ENCODE results near the gene GFRA4.

GFRA4 gene, protein sequence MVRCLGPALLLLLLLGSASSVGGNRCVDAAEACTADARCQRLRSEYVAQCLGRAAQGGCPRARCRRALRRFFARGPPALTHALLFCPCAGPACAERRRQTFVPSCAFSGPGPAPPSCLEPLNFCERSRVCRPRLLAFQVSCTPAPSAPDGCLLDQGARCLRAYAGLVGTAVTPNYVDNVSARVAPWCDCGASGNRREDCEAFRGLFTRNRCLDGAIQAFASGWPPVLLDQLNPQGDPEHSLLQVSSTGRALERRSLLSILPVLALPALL

DNA sequence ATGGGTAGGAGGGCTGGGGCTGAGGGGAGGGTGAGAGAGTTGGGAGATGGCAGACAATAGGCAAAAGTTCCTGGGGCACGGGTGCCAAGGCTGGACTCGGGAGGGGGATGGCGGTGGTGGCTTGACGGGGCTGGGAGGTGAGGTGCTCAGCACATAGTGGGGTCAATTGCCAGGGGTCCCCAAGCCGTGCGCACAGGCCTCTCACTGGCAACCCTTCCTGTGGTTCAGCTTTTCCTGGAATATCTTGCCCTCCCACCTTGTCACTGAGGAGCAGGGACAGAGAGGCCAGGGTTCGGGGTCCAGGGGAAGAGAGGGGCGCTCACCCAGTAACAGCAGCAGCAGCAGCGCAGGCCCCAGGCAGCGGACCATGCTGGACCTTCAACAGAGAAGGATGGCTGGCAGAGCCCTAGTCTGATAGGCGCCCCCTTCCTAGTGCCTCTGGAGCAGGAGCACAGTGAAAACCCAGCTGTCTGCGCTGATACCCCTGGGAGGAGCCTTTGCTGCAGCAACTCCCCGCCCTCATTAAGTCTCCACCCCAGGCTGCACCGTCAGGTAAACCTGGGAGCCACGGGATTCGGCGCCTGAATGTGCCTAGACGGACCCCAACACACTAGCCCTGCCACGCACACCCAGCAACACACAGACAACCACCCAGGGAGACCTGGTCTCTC lies at the start of gene GFRA4:
Gene GFRA4 (minus strand): TSS at position 369 of the 671 bp plus-strand sequence. CDS start 0 bp downstream, at position 369.
- no peak for DNase-seq (ENCODE audit: low spot score)

DNA sequence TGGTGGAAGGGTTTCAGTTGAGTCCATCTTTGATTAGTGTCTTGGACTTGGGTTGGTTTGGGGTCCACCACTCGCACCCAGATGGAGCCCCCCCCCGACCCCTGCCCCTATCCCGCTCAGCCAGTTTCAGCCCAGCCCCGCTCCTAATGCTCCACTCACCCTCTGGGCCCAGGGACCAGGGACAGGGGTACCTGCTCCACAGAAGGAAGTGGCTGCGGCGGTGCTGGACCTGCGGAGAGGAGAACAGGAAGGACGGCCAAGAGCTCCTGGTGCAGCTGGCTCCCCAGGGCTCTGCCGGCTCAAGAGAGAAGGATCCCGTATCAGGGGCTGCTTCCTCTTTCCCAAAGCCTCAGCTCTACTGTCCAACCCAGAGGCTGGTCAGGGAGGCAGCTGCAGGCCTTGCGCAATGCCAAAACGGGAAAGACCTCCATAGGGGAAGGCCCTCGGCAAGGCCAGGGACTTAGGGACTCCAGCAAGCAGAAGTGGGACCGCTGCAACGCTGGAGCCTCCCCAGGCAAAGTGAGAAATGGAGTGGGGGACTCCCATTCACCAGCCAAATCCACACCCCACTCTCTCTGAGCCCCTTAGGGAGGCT lies 49.2 kb upstream of the GFRA4 start, which contains the start of gene SIGLEC1:
Gene SIGLEC1 (minus strand): TSS at position 322 of the 595 bp plus-strand sequence. CDS start 5,472 bp downstream, outside the sequence.
- DNase-seq (ENCODE audit: low spot score), result no peak

DNA sequence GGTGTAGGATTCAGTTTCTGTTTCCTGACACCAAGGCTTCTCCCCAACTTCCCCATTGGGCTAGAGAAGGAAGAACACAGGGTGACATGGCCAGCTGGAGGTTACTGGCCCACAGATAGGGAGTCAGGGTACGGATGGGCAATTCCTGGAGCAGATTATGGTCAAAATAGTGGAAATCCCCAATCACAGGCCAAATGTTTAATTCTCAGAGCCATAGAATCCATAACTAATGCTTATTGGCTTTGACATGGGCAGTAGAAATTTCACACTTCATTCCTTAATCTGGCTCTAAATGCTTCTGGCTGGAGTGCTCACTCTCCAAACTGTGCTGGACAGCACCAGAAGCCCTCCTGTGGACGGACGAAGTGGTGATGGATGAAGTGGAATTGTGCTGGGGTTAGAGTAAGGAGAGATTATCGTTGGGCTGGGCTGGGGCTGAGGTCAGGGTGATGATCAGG lies 48.3 kb upstream of the GFRA4 start:
- no peak for DNase-seq (ENCODE audit: low spot score)

DNA sequence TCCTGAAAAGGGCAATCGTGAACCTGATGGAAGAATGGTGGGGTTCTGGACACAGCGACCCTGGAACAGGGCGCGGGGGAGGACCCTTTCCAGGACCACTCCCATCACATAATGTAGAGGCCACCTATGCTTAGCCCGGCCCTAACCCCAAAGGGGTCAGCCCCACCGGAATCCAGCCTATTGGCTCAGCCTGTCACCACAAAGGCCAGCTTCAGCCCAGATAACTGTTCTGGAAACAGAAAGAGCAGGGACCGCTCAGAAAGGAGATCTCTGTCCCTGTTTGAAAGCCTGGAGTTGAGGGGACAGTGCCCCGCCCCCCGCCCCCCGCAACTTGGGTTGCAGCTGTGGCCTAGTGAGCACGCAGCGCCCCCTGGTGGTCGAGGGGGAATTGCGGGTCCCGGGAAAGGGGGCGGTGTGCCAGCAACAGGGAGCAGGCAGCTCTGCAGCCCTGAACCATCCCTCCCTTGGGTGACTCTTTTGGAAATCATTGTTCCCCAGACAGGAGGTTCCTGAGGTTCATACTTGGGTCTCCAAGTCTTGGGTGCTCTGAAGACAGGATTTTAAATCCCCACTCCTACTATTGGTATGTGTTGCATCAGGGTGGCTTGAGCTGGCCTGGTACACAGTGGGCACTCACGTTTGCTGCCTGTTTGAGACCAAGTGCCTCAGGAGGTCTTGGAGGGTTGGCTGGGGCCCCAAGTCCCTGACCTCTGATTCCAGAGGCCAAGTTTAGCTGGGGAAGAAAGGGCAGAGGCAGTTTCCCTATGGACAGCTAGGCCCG lies 47.7 kb upstream of the GFRA4 start:
- DNase-seq (ENCODE audit: low spot score), result peak; percentile 67

DNA sequence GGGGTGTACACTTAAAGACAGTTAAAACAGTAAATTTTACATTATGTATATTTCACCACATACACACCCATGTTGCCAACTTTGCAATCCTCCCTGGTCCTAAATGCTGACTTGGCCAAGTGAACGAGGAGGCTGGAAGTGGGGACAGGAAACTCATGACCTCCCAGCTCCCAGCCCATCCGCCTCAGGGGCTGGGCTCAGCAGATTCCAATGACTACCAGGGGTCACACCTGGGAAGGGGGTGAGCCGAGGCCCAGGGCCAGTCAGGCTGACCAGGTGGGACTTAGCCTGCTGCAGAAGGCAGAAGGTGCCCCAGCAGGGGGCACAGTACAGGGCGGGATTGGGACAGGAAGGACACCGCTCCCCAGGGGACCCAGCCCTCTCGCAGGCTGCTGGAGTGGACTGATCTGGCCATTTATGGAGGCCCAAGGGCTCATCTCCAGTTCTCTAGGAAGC lies 46.8 kb upstream of the GFRA4 start:
- no peak for DNase-seq (ENCODE audit: low spot score)

DNA sequence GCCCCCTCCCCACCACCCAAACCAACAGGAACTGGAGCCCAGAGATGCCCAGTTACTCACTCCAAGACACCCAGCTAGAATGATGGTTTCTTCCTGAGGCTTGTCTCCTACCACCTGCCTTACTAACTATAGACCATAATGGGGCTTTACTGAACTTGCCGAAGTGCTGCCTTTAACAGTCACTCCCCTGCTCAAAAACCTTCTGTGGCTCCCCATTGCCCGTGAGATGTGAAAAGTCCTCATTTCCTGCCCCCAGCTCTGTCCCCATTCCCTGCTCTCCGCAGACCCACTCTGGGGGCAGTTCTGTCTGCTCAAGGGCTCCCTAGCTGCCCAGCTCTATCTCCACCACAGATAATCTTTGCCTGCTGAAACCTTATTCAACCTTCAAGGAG lies 44.3 kb upstream of the GFRA4 start:
- no peak for DNase-seq (ENCODE audit: low spot score)

DNA sequence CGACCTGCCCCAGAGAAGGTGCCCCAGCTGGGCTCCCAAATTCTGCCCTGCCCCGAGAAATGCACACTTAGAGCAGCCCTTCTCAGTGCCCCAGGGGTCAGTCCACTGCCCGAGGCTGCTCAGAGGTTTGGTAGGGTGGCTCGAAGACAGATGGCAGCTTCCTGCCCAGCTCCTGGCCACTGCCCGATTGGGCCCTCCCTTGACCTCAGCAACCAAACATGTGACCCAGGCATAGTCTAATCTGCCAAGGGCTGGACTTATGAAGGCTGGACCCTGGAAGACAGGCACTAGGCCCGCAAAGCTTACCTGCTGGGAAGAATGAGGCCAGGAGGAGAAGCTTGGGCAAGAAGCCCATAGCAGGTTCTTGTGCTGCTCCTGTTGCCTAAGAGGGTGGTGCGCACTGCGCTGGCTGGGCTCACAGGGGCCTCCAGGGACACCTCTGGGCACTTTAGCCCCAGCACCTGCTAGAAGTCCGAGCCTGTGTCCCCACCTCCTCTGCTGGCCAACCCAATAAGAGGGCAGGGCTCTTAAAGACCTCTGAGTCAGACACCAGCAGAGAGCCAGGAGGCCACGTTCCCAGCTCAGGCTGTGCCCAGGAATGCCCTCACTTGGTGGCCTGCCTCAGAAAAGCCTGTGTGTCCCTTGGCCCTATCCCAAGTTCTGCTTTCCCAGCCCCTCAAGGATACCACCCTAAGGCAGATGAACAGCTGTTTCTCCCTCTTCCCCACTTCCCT lies 43.7 kb upstream of the GFRA4 start:
- no peak for DNase-seq (ENCODE audit: low spot score)

DNA sequence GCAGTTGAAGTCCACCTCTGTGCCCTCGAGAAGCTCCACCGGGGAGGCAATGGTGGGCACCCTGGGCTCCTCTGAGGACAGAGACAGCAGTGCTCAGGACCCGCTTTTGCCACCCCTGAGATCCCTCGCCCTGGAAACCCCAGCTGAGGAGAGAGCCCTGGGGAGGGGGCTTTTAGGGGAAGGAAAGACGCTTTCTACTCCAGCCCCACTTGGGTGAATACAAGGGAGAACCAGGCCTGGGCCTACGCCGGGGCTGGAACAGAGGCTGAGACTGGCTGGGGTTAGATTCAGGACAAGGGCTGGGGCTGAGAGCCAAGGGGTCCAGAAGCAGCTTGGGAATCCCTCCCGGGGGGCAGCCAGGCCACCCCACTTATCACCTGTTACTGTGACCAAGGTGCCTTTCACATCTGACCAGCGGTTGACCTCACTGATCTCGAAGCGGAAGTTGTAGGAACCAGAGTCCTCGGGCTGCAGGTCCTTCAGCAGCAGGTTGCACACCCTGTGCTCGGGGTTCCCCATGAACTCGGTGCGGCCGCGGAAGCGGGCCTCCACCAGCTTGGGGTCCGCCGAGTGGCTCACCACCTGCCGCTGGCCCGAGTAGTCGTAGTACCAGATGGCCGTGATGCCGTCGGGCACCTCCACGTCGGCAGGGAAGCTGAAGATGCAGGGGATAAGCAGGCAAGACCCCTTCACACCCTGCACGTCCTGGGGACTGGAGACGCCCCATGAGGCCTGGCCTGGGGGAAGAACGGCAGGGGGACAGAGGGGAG lies 43.0 kb upstream of the GFRA4 start:
- no peak for DNase-seq (ENCODE audit: low spot score)

DNA sequence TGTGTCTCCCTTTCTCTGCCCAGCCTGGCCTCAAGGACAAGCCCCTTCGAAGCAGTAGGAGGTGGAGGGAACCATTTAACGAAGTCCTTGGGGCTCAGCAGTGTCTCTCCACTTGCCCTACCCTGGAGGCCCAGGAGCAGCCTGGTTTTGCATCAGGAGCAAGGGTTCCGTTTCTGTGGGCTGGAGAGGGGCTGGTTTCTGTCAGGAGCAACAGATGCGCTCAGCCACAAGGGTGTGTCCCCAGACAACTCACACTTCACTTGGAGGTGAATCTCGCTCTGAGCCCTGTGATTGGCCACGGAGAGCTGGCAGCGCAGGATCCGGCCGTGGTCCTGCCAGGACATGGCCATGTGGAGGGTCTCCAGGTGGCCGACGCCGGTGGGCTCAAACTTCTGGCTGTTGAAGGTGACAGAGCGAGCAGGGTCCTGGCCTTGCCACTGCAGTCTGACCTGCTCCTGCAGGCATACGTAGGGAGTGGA lies 42.3 kb upstream of the GFRA4 start:
- no peak for DNase-seq (ENCODE audit: low spot score)

DNA sequence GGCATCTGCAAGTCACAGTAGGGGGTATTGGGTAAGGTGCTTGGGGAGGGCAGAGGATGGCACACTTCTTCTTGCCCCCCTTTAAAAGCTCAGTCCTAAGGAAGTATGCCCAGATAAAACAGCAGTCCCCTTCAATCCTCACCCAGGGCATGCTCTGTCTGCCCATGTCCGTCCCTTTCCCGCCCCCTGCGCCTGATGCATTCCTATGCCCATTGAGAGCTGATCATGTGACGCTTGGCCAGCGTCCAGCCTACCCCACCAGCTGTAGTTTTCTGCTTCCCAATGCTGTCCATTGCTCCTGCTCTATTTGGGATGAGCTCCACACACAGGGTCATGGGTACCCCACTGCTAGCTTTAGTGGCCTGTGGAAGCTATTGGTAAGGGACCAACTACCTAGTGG lies 40.9 kb upstream of the GFRA4 start:
- no peak for DNase-seq (ENCODE audit: low spot score)

DNA sequence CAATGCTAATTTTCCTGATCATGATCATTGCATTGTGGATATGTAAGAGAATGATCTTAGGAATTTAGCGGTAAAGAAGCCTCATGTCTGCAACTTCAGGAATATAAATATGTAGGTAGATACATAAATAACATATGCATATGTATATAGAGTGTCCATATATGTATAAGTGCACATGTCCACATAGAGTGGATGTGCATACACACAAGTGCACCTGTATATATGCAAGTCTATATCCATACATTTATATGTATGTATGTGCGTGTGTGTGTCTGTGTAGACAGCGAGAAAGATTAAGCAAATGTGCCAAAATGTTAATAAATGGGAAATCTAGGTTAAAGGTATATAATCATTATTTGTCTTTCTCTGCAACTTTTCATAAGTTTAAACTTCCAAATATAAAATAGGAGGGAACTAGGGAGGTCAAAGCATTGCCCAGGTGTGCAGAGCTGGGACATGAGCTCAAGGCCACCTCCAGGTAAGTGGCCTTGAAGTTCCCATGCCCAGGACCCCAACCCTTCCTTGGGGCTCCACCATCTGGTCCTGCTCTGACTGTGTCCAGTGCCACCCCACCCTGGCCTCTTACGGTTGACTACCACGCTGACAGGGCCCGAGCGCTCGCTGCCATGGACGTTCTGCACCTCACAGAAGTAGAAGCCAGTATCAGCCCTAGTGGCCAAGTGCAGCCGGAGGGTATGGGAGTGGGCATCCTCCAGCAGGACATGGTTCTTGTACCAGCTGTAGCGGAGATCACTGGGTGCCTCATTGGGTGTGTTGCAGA lies 39.6 kb upstream of the GFRA4 start:
- no peak for DNase-seq (ENCODE audit: low spot score)

DNA sequence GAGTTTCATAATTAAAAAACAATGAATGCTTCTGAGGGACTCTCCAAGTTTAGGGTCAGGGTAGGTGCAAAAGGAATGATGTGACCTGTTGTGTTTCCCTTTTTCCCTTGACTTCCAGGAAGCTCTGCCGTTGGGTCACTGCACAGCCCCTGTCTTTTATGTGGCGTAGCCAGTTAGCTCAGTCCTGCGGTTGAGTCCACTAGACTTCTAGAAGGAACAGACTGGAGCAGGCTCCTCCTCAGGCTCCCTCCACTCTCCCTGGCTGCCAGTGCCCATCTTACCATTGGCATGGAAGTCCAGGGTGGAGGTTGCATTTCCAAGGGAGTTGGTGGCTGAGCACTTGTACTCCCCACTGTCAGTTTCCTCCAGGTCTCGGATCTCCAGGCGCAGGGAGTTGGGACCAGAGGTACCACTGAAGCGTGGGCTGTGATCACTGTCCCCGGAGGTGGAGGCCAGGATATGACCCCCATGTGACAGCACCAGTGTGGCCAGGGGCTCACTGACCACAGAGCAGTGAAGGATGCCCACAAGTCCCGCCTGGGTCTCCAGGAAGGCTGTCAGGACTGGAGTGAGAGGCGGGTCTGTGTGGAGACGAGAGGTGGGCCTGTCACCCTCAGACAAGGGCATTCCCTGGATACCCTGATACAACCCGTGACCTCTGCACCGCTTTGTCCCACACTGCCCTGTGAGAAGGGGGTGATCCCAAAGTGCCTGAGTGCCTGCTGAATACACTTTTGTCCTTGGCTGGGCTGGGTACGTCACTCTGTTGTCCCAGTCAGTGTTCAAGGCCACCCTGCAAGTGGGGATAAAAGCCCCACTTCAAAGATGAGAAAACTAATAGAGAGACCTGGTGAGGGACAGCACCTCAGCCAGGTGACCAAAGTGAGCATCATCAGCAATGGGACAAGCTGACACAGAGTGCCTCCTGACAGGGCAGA lies 38.1 kb upstream of the GFRA4 start:
- DNase-seq (ENCODE audit: low spot score), result no peak

DNA sequence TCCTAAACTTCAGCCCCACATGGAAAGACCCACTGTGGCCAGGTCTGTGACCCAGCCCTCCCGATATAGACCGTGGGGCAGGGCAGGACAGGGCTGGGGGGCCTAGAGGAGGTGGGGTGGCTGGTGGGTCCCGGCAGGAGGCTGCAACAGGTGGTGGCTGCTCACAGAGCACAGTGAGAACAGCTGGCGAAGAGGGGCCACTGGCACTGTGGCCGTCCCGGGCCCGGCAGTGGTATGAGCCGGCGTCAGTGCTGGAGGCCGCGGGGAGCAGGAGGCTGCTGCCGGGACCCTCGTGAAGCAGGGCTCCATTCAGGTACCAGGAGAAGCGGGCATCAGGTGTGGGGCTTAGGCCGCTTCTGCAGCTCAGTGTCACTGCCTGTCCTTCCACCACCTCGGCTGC lies 35.8 kb upstream of the GFRA4 start:
- no peak for DNase-seq (ENCODE audit: low spot score)

DNA sequence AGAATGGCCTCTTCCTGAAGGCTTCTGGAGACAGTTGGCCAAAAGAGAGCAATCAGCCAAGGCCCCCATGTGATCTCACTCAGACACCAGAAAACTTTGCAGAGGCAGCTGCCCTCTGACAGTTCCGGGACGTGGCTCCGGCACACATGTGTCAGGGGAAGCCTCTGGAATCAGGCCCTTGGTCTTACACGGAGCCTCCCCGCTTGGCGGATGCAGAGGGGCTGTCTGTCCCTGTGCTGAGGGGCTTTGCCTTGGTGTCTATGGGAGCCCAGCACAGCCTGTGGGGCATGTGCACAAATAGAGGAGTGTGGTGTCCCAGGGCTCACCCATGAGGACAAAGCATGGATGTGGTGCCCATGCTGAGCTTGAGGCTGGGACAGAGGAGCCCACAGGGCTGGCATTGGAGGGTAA lies 35.4 kb upstream of the GFRA4 start:
- no peak for DNase-seq (ENCODE audit: low spot score)

DNA sequence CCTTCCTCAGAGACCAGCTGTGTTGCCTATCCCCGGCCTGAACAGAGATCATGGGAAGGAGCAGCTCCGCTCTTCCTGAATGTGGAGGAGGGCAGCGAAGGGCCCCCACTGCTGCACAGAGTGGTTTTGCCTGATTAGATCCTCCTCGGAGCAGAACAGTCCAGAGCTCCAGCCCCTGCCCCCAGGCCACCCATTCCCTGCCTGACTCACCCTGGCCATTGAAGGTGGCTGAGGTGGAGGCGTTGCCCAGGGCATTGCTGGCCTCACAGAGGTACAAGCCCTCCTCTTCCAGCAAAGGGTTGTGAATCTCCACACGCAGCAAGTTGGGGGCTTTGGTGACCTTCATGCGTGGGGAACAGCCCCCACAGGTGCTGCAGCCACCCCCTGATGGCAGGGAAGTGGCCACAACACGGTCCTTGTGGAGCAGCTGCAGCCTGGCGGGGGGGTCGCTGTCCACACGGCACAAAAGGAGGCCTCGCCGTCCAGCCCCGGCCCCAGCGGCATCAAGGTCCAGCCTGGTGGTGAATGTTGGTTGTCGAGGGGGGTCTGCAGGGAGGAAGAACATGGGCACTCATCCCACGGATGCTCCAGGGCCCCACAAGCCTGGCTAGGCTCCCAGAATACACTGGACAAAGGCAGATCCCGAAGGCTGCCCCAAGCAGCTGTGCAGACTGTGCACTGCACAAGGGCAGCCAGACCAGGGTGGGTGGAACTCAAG lies 34.5 kb upstream of the GFRA4 start:
- no peak for DNase-seq (ENCODE audit: low spot score)

DNA sequence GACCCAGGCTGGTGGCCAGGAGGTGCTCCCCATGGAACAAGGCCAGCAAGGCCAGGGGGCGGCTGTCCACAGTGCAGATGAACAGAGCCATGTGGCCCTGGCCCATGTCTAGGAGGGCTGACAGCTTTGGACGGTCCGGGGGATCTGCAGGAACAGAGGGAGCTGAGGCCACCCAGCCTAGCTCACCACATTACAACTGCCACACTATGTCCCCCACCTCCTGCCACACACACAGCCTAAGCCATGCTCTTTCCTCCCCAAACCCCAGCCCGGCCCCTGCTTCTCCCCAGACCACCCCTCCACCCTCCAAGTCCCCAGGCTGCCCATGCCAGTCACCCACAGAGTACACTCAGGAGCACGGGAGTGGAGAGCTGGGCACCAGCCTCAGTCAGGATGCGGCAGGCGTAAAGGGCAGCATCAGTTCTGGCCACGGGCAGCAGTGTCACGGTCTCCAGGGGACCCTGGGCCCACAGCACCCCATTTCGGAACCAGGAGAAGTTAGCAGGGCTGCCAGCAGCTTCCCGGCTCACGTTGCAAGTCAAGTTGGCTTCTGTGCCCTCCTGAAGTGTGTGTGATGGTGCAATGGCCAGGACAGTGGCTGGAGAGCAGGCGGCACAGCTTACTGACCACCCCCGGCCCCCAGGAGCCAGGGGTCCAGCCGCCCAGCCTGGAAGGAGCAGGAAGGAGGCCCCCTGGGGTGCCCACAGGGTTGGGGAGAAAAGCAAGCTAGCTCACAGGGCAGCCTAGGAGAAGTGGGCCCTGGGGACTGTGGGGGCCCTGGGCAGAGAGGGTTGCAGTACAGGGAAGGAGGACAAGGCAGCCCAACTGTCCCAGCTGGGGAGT lies 33.8 kb upstream of the GFRA4 start:
- no peak for DNase-seq (ENCODE audit: low spot score)

DNA sequence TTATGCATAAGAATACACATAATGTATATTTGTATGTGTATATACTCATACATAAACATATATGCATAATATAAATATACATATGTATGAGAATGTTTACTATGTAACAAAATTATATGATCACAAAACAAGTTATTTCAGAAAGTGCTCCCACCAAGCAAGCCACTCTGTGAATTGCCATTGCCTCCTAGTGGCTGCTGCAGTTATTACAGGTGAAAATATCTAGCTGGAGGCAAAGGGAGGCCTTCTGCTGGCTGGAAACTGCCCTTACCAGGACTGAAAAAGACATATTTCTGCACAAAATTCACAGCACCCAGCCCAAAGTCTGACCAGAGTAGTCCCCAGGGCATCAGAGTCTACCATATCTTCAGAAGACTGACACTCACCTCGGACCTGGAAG lies 33.0 kb upstream of the GFRA4 start:
- no peak for DNase-seq (ENCODE audit: low spot score)

All from CD4-positive, alpha-beta T cell treated with Interleukin-2 at 100 ng/mL for 4 hours (primary cell).